GM19395 (cell line): ENCODE results near the gene PNMA1.
A peak's percentile ranks its signal among the peaks of the same experiment; 100 is the strongest.

ENCODE experiments used
- ATAC-seq: cut with Tn5 transposase; IDR thresholded peaks from one replicate; pipeline ENCODE4 v1.9.1; 2021; ENCODE audit warnings: mild to moderate bottlenecking, moderate library complexity; ENCODE audit not compliant: unreplicated experiment

PNMA1 gene

GRCh38 chr14:73751157-73751691 lies 37.0 kb upstream of the PNMA1 start:
- no peak for ATAC-seq

- no peak for ATAC-seq
These were observed 36.3 kb upstream of the PNMA1 start for GRCh38 chr14:73750531-73750901.

GRCh38 chr14:73749706-73750530 lies 35.7 kb upstream of the PNMA1 start:
- no peak for ATAC-seq

GRCh38 chr14:73748858-73749357 lies 34.7 kb upstream of the PNMA1 start:
- ATAC-seq, result no peak

GRCh38 chr14:73747379-73748211 lies 33.4 kb upstream of the PNMA1 start:
- ATAC-seq, result no peak

GRCh38 chr14:73746520-73747378 lies 32.6 kb upstream of the PNMA1 start:
- ATAC-seq, result no peak

- no peak for ATAC-seq
These were observed 31.7 kb upstream of the PNMA1 start for GRCh38 chr14:73745571-73746519.

- ATAC-seq, result no peak
These were observed 30.8 kb upstream of the PNMA1 start for GRCh38 chr14:73744874-73745529.

GRCh38 chr14:73744175-73744867 lies 30.1 kb upstream of the PNMA1 start:
- no peak for ATAC-seq

- ATAC-seq, result peak; percentile 62
These were observed 29.3 kb upstream of the PNMA1 start for GRCh38 chr14:73743431-73743931.

GRCh38 chr14:73742520-73743238 lies 28.5 kb upstream of the PNMA1 start:
- no peak for ATAC-seq

- ATAC-seq, result no peak
These were observed 27.8 kb upstream of the PNMA1 start for GRCh38 chr14:73741876-73742519.

- peak; percentile 59 for ATAC-seq
These were observed 27.2 kb upstream of the PNMA1 start for GRCh38 chr14:73741386-73741875.

- no peak for ATAC-seq
These were observed 26.6 kb upstream of the PNMA1 start for GRCh38 chr14:73740618-73741326.

GRCh38 chr14:73739899-73740617 lies 25.9 kb upstream of the PNMA1 start:
- ATAC-seq, result no peak
